ENCODE results near the gene IFT122.
"Not testable (repeated sequence)": the region's sequence is repeated elsewhere in the genome, so short reads cannot be mapped to it uniquely, and the experiment has no call there.

Gene IFT122

DNA sequence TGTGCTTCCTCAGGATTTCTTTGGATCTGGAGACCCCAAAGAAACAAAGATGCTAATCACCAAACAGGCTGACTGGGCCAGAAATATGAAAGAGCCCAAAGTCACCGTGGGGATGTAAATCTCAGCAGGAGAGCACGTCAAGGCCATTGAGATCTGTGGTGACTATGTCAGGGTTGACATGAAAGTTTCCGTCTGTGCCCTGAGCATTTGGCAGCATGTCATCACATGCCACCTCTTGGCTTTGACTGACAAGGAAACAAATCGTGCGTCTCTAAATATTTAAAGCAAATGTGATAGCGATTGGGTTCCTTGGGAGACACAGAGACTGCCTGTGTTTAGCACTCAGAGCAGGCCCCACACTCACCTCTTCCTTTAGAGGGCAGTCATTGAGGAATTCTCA, 46.8 kb upstream of the IFT122 start:
- no peak overlapping the region for H3K9ac ChIP-seq (ENCODE audit: low read length)
- H3K4me1 ChIP-seq (ENCODE audit: insufficient read depth, low read length, severe bottlenecking) = peaks cover 12% of the 10 kb centered on the region
- H3F3A ChIP-seq (ENCODE audit: insufficient read depth, low read length) = no peaks in the 10 kb centered on the region
- no peak overlapping the region for H3K27ac ChIP-seq (ENCODE audit: low read depth, low read length, poor library complexity, severe bottlenecking)
- no peaks in the 10 kb centered on the region for H3K27me3 ChIP-seq (ENCODE audit: insufficient read depth, low read length)
- H3K4me2 ChIP-seq (ENCODE audit: low read length) = no peak overlapping the region
- peaks cover 22% of the 10 kb centered on the region for H3K79me2 ChIP-seq (ENCODE audit: insufficient read depth, low read length)
- H3K36me3 ChIP-seq (ENCODE audit: insufficient read depth, low read length) = peaks cover 75% of the 10 kb centered on the region
- no peak overlapping the region for H2AFZ ChIP-seq (ENCODE audit: low read length)
- no peaks in the 10 kb centered on the region for H4K20me1 ChIP-seq (ENCODE audit: insufficient read depth, low read length)
- H3K4me3 ChIP-seq (ENCODE audit: low read depth, low read length, poor library complexity, severe bottlenecking) = no peak overlapping the region
- TF ChIP-seq, protein P1, sequence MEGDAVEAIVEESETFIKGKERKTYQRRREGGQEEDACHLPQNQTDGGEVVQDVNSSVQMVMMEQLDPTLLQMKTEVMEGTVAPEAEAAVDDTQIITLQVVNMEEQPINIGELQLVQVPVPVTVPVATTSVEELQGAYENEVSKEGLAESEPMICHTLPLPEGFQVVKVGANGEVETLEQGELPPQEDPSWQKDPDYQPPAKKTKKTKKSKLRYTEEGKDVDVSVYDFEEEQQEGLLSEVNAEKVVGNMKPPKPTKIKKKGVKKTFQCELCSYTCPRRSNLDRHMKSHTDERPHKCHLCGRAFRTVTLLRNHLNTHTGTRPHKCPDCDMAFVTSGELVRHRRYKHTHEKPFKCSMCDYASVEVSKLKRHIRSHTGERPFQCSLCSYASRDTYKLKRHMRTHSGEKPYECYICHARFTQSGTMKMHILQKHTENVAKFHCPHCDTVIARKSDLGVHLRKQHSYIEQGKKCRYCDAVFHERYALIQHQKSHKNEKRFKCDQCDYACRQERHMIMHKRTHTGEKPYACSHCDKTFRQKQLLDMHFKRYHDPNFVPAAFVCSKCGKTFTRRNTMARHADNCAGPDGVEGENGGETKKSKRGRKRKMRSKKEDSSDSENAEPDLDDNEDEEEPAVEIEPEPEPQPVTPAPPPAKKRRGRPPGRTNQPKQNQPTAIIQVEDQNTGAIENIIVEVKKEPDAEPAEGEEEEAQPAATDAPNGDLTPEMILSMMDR (IDR thresholded peaks at IDR 0.05; ENCODE audit: low read length) = no peak
- no peak for TF ChIP-seq EZH2 (IDR thresholded peaks at IDR 0.05; ENCODE audit: borderline replicate concordance, low read length)
- H3K9me2 ChIP-seq (ENCODE audit: low read depth, low read length) = no peaks in the 10 kb centered on the region
- H3K9me3 ChIP-seq (ENCODE audit: low read length) = no peaks in the 10 kb centered on the region

DNA sequence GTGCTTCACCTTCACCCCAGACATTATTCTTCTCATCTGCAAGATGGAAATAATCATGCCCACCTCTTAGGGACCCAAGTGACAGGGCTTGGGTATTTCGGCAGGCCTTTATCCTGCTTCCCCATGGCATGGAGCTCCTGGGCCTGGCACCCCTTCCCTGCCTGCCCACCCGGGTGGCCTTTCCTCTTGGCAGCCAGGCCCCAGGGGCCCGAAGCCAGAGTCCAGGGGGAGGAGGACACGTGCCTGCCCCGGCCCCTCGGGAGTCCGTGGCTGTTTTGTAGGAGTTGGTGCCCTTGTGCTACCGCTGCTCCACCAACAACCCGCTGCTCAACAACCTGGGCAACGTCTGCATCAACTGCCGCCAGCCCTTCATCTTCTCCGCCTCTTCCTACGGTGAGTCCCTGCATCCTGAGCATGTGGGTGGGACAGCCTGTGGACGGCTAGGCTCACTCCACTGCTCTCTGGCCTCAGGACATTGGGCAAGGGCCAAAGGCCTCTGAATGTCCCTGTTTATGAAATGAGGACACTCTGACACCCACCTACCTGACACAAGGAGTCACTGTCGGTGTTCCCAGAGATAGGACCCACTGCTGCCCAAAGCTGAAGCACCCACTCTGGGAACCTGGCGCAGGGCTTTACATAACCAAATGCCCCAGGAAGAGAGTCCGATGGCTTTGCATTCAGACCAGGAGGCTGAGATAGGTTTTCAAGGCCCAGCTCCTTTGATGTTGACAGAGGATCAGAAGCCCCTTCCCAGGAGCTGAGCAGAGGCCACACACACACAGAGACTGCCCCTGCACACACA, 46.1 kb upstream of the IFT122 start:
- Histone ChIP-seq H3K36me3 (ENCODE audit: insufficient read depth, low read length) (peaks cover 68% of the 10 kb centered on the region), H3K4me1 (ENCODE audit: insufficient read depth, low read length, severe bottlenecking) (peaks cover 16% of the 10 kb centered on the region), H3K79me2 (ENCODE audit: insufficient read depth, low read length) (peaks cover 29% of the 10 kb centered on the region)
- not testable (repeated sequence) for H3K27me3 ChIP-seq (ENCODE audit: insufficient read depth, low read length); H3K9ac ChIP-seq (ENCODE audit: low read length); H3K9me3 ChIP-seq (ENCODE audit: low read length); H3K4me2 ChIP-seq (ENCODE audit: low read length); H2AFZ ChIP-seq (ENCODE audit: low read length); H3K4me3 ChIP-seq (ENCODE audit: low read depth, low read length, poor library complexity, severe bottlenecking); H4K20me1 ChIP-seq (ENCODE audit: insufficient read depth, low read length); H3K9me2 ChIP-seq (ENCODE audit: low read depth, low read length); H3K27ac ChIP-seq (ENCODE audit: low read depth, low read length, poor library complexity, severe bottlenecking); H3F3A ChIP-seq (ENCODE audit: insufficient read depth, low read length)

DNA sequence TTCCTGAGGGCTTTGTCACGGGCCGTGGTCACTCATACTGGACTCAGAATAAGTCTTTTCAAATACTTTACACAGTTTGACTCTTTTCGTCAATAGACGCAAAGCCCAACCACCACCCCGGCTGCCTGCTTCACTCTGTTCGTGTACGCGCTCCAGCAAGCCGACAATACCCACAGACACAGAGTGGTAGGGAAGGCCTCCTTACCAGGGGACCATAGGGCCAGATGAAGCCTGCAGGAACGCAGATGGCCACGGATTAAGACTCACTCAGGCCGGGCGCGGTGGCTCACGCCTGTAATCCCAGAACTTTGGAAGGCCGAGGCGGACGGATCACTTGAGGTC, 41.2 kb upstream of the IFT122 start:
- Histone ChIP-seq H3F3A (ENCODE audit: insufficient read depth, low read length) (no peaks in the 10 kb centered on the region), H2AFZ (ENCODE audit: low read length) (no peak overlapping the region), H3K9ac (ENCODE audit: low read length) (peak overlapping the region; percentile 89), H3K4me1 (ENCODE audit: insufficient read depth, low read length, severe bottlenecking) (peaks cover 24% of the 10 kb centered on the region), H3K27me3 (ENCODE audit: insufficient read depth, low read length) (no peaks in the 10 kb centered on the region), H3K36me3 (ENCODE audit: insufficient read depth, low read length) (peaks cover 28% of the 10 kb centered on the region), H3K27ac (ENCODE audit: low read depth, low read length, poor library complexity, severe bottlenecking) (peak overlapping the region; percentile 58), H3K4me3 (ENCODE audit: low read depth, low read length, poor library complexity, severe bottlenecking) (peak overlapping the region; percentile 90), H3K9me3 (ENCODE audit: low read length) (no peaks in the 10 kb centered on the region), H3K9me2 (ENCODE audit: low read depth, low read length) (no peaks in the 10 kb centered on the region), H4K20me1 (ENCODE audit: insufficient read depth, low read length) (no peaks in the 10 kb centered on the region), H3K4me2 (ENCODE audit: low read length) (peak overlapping the region; percentile 97), H3K79me2 (ENCODE audit: insufficient read depth, low read length) (peaks cover 31% of the 10 kb centered on the region)
- TF ChIP-seq, protein P1 (IDR thresholded peaks at IDR 0.05; ENCODE audit: low read length) = no peak
- TF ChIP-seq EZH2 (IDR thresholded peaks at IDR 0.05; ENCODE audit: borderline replicate concordance, low read length) = no peak
